AG04449 (cell line): Measurements from ENCODE around the gene TOR2A.
A peak's percentile ranks its signal among the peaks of the same experiment; 100 is the strongest.
"Not testable (repeated sequence)": the region's sequence is repeated elsewhere in the genome, so short reads cannot be mapped to it uniquely, and the experiment has no call there.

Experiments used
- CTCF ChIA-PET: fragments of 350-600 bp; formaldehyde crosslinking; extraction: SDS; loops from one replicate; lab custom pipeline; 2021; ENCODE audit warnings: antibody characterized with exemption; lab: Yijun Ruan, JAX
- POLR2A ChIA-PET: fragments of 400-600, 350-600 bp; formaldehyde crosslinking; extraction: SDS; loops from one replicate; lab custom pipeline; 2020; ENCODE audit warnings: antibody characterized with exemption, inconsistent platforms; lab: Yijun Ruan, JAX
- DNase-seq: peaks from one replicate; pipeline ENCODE4 v3.0.0-alpha.2; 2010; ENCODE audit warnings: low read depth, low spot score
- H3K4me3 ChIP-seq: 2 replicates; pipeline ENCODE4 v1.5.1; 2011; ENCODE audit warnings: low read depth, mild to moderate bottlenecking, control low read depth, low read length
- TF ChIP-seq, protein P1 (sequence below): IDR thresholded peaks from one replicate; pipeline ENCODE4 v1.5.1; 2011; ENCODE audit warnings: mild to moderate bottlenecking, moderate library complexity, low read length, control low read depth, inconsistent platforms; ENCODE audit not compliant: insufficient read depth; ENCODE audit errors: missing control alignments

Gene TOR2A

GRCh38 chr9:127734747-127735529 is at the start of gene TOR2A:
TSS of gene TOR2A (minus strand) at chr9:127735294. CDS start at chr9:127735270, 24 bp downstream.
- TF ChIP-seq, protein P1, sequence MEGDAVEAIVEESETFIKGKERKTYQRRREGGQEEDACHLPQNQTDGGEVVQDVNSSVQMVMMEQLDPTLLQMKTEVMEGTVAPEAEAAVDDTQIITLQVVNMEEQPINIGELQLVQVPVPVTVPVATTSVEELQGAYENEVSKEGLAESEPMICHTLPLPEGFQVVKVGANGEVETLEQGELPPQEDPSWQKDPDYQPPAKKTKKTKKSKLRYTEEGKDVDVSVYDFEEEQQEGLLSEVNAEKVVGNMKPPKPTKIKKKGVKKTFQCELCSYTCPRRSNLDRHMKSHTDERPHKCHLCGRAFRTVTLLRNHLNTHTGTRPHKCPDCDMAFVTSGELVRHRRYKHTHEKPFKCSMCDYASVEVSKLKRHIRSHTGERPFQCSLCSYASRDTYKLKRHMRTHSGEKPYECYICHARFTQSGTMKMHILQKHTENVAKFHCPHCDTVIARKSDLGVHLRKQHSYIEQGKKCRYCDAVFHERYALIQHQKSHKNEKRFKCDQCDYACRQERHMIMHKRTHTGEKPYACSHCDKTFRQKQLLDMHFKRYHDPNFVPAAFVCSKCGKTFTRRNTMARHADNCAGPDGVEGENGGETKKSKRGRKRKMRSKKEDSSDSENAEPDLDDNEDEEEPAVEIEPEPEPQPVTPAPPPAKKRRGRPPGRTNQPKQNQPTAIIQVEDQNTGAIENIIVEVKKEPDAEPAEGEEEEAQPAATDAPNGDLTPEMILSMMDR: peak; percentile 98
- H3K4me3 ChIP-seq: peak within 1 kb of the TSS; percentile 75
- no peak for DNase-seq
- POLR2A ChIA-PET: interaction anchor here (0.7 to 1.6 kb wide), 8 partner anchors 12 to 149 kb away, joined by 3 to 6 read pairs (median 4); partner anchors contain the start of genes PTRH1 and TTC16
- CTCF ChIA-PET: interaction anchor here (0.6 to 9.5 kb wide), 88 partner anchors 9 to 521 kb away, joined by 3 to 156 read pairs (median 4); partner anchors contain the start of genes CDK9, CFAP157, ENG and FPGS

- no peak for DNase-seq
- no peak overlapping the region for H3K4me3 ChIP-seq
- CTCF ChIA-PET: interaction anchor here (1.1 to 10.9 kb wide), 15 partner anchors 11 to 204 kb away, joined by 3 to 93 read pairs (median 5); partner anchors contain the start of gene TOR2A
- TF ChIP-seq, protein P1: no peak
- POLR2A ChIA-PET: no interaction called here
Observed at GRCh38 chr9:127783111-127784008, 48.3 kb upstream of the TOR2A start.

DNA sequence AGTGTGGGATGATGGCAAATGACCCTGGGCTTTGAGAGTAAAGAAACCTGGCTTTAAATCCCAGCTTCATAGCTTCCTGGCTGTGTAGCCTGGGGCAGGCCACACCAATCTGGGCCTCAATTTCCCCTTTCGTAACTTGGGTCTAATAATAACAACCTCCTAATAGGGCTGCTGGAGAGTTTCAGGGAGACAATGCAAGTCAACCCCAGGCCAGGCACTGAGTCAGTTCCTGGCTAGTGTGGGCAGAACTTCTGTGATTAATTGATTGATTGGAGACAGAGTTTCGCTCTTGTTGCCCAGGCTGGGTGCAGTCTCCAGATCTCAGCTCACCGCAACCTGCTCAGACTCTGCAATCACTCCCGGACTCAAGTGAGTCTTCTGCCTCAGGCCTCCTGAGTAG is 46.7 kb upstream of the TOR2A start:
- no peak overlapping the region for H3K4me3 ChIP-seq
- TF ChIP-seq, protein P1: no peak
- CTCF ChIA-PET: interaction anchor here (1.1 to 10.9 kb wide), 5 partner anchors 10 to 195 kb away, joined by 4 to 93 read pairs (median 11); partner anchors contain the start of gene TOR2A
- DNase-seq: no peak
- POLR2A ChIA-PET: no interaction called here

- CTCF ChIA-PET: interaction anchor here (0.8 to 10.9 kb wide), 4 partner anchors 10 to 191 kb away, joined by 3 to 69 read pairs (median 4); partner anchors contain the start of gene TOR2A
- H3K4me3 ChIP-seq, DNase-seq, POLR2A ChIA-PET: not testable (repeated sequence)
Observed at GRCh38 chr9:127780909-127781308, 45.8 kb upstream of the TOR2A start.

DNA sequence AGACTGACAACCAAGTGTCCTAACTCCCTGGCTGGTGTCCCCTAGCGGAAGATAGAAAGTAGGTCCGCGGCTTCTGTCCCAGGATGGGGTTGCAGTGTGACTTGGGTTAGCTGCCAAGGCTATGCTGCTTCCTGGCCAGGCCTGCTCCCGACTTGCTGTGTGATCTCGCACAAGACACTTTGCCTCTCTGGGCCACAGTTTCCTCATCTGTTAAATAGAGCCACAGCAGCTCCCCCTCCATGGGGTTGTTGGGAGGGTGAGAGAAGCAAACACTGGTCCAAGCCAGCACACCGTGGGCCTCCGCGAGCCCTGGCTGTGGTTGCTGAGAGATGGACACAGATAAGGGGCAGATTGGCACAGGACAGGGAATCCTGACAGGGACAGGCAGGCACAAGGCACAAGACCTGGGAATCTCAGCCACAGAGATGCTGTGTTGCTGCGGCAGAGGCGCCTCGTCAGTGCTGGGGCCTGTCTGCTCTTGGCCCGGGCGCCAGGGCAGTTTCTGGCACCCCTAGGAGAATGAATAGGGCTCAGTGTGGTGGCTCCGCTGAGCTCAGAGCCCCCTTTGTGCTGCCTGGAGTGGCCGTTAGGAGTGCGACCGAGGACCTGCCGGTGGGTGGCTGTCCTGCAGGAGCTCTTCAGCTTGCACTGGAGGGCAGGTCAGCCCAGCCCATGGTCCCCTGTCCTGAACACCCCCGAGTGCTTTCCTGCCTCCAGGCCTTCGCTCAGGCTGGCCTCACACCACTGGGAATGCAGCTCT is 45.2 kb upstream of the TOR2A start:
- CTCF ChIA-PET: interaction anchor here (0.8 to 10.9 kb wide), 6 partner anchors 9 to 190 kb away, joined by 3 to 69 read pairs (median 4); partner anchors contain the start of gene TOR2A
- no peak for DNase-seq
- POLR2A ChIA-PET: no interaction called here
- TF ChIP-seq, protein P1: no peak
- H3K4me3 ChIP-seq: no peak overlapping the region
